GM19035 (cell line): ENCODE data around the gene OR6C65.
"Not testable (repeated sequence)": the region's sequence is repeated elsewhere in the genome, so short reads cannot be mapped to it uniquely, and the experiment has no call there.

Source experiments
- ATAC-seq: cut with Tn5 transposase; IDR thresholded peaks from one replicate; pipeline ENCODE4 v1.9.1; 2021; ENCODE audit not compliant: unreplicated experiment

OR6C65 gene

GRCh38 chr12:55400229-55400628 is at the start of gene OR6C65:
Gene OR6C65 (plus strand): TSS chr12:55400529. CDS start chr12:55400529, 0 bp downstream.
- ATAC-seq: no peak

GRCh38 chr12:55355338-55355737 is 45.0 kb upstream of the OR6C65 start:
- not testable (repeated sequence) for ATAC-seq

GRCh38 chr12:55362675-55363074 is 37.7 kb upstream of the OR6C65 start, which contains the start of gene OR6C75:
Gene OR6C75 (plus strand): TSS chr12:55362975. CDS start chr12:55365111, 2,136 bp downstream.
- no peak for ATAC-seq

- no peak for ATAC-seq
These were observed 35.2 kb upstream of the OR6C65 start for GRCh38 chr12:55365086-55365485.

- no peak for ATAC-seq
These were observed 27.8 kb upstream of the OR6C65 start for GRCh38 chr12:55372521-55372920.

- no peak for ATAC-seq
These were observed 14.4 kb upstream of the OR6C65 start for GRCh38 chr12:55385891-55386290.

GRCh38 chr12:55392032-55392795 is 8.1 kb upstream of the OR6C65 start:
- ATAC-seq: no peak

GRCh38 chr12:55396326-55396725 is 4.0 kb upstream of the OR6C65 start:
- ATAC-seq: no peak

GRCh38 chr12:55407866-55408265 is 7.5 kb downstream of the OR6C65 start:
- ATAC-seq: no peak

- not testable (repeated sequence) for ATAC-seq
These were observed 8.8 kb downstream of the OR6C65 start for GRCh38 chr12:55409133-55409532.

GRCh38 chr12:55412138-55412537 is 11.8 kb downstream of the OR6C65 start:
- ATAC-seq: not testable (repeated sequence)

- ATAC-seq: not testable (repeated sequence)
These were observed 13.4 kb downstream of the OR6C65 start for GRCh38 chr12:55413498-55414388.

- ATAC-seq: not testable (repeated sequence)
These were observed 14.1 kb downstream of the OR6C65 start for GRCh38 chr12:55414396-55414823.

- ATAC-seq: not testable (repeated sequence)
These were observed 14.6 kb downstream of the OR6C65 start for GRCh38 chr12:55414889-55415288.

GRCh38 chr12:55416961-55417360 is 16.6 kb downstream of the OR6C65 start:
- no peak for ATAC-seq

- ATAC-seq: no peak
These were observed 20.1 kb downstream of the OR6C65 start for GRCh38 chr12:55420307-55420962.

GRCh38 chr12:55425954-55426353 is 25.6 kb downstream of the OR6C65 start, which contains the start of gene OR6C76:
Gene OR6C76 (plus strand): TSS chr12:55426254. CDS start chr12:55426254, 0 bp downstream.
- ATAC-seq: no peak

GRCh38 chr12:55428331-55429243 is 28.3 kb downstream of the OR6C65 start:
- no peak for ATAC-seq

- ATAC-seq: not testable (repeated sequence)
These were observed 40.9 kb downstream of the OR6C65 start for GRCh38 chr12:55441233-55441632.

- no peak for ATAC-seq
These were observed 43.4 kb downstream of the OR6C65 start, which contains the start of gene OR6C2 for GRCh38 chr12:55443776-55444175. Gene OR6C2 (plus strand): TSS chr12:55444076. CDS start chr12:55452214, 8,138 bp downstream.
